HEK293 (cell line): ENCODE results near the gene ADCY10.

ENCODE experiments used
- BCL11B ChIP-seq: fragments of 450-650 bp; formaldehyde crosslinking; IDR thresholded peaks from 2 replicates; pipeline ENCODE4 v1.5.1; 2016; ENCODE audit warnings: low read depth, missing biosample characterization, missing genetic modification characterization
- IKZF3 ChIP-seq: fragments of 450-650 bp; IDR thresholded peaks from 2 replicates; pipeline ENCODE4 v1.5.0; 2018; ENCODE audit warnings: missing biosample characterization, mild to moderate bottlenecking, missing genetic modification characterization, moderate library complexity
- KLF17 ChIP-seq: fragments of 450-650 bp; formaldehyde crosslinking; IDR thresholded peaks from 2 replicates; pipeline ENCODE4 v1.5.1; 2016; ENCODE audit warnings: missing biosample characterization, missing genetic modification characterization
- KLF9 ChIP-seq: fragments of 450-650 bp; formaldehyde crosslinking; IDR thresholded peaks from 2 replicates; pipeline ENCODE4 v1.5.1; 2016; ENCODE audit warnings: missing biosample characterization, missing genetic modification characterization, low read depth
- PRDM1 ChIP-seq: fragments of 450-650 bp; formaldehyde crosslinking; IDR thresholded peaks from 2 replicates; pipeline ENCODE4; 2016; ENCODE audit warnings: missing biosample characterization, missing genetic modification characterization
- SCRT2 ChIP-seq: fragments of 450-650 bp; formaldehyde crosslinking; IDR thresholded peaks from 2 replicates; pipeline ENCODE4 v1.5.1; 2016; ENCODE audit warnings: missing biosample characterization, missing genetic modification characterization
- SP3 ChIP-seq: fragments of 450-650 bp; formaldehyde crosslinking; IDR thresholded peaks from 2 replicates; pipeline ENCODE4 v1.5.1; 2016; ENCODE audit warnings: missing biosample characterization, missing genetic modification characterization
- SP7 ChIP-seq: fragments of 450-650 bp; formaldehyde crosslinking; IDR thresholded peaks from 2 replicates; pipeline ENCODE4 v1.5.1; 2016; ENCODE audit warnings: missing biosample characterization, missing genetic modification characterization
- ZBTB1 ChIP-seq: fragments of 450-650 bp; formaldehyde crosslinking; IDR thresholded peaks from 2 replicates; pipeline ENCODE4 v1.5.1; 2016; ENCODE audit warnings: missing biosample characterization, missing genetic modification characterization
- ZBTB17 ChIP-seq: fragments of 450-650 bp; formaldehyde crosslinking; IDR thresholded peaks from 2 replicates; pipeline ENCODE4 v1.5.1; 2016; ENCODE audit warnings: missing biosample characterization, missing genetic modification characterization
- ZBTB20 ChIP-seq: fragments of 450-650 bp; formaldehyde crosslinking; IDR thresholded peaks from 2 replicates; pipeline ENCODE4 v1.5.1; 2016; ENCODE audit warnings: missing biosample characterization, missing genetic modification characterization
- ZBTB26 ChIP-seq: fragments of 450-650 bp; formaldehyde crosslinking; optimal IDR thresholded peaks from 2 replicates; pipeline ENCODE3; 2016; ENCODE audit warnings: missing biosample characterization, mild to moderate bottlenecking, missing genetic modification characterization
- ZBTB48 ChIP-seq: fragments of 450-650 bp; formaldehyde crosslinking; IDR thresholded peaks from 2 replicates; pipeline ENCODE4 v1.5.1; 2016; ENCODE audit warnings: missing biosample characterization, missing genetic modification characterization
- ZBTB8A ChIP-seq: fragments of 450-650 bp; formaldehyde crosslinking; IDR thresholded peaks from 2 replicates; pipeline ENCODE4 v1.5.1; 2016; ENCODE audit warnings: missing biosample characterization, missing genetic modification characterization
- ZNF121 ChIP-seq: fragments of 450-650 bp; formaldehyde crosslinking; IDR thresholded peaks from 2 replicates; pipeline ENCODE4 v1.5.1; 2016; ENCODE audit warnings: missing biosample characterization, missing genetic modification characterization
- ZNF248 ChIP-seq: fragments of 450-650 bp; formaldehyde crosslinking; IDR thresholded peaks from 2 replicates; pipeline ENCODE4 v1.5.1; 2017; ENCODE audit warnings: missing biosample characterization, missing genetic modification characterization
- ZNF335 ChIP-seq: fragments of 450-650 bp; formaldehyde crosslinking; conservative IDR thresholded peaks from 2 replicates; pipeline ENCODE4 v1.5.1; 2016; ENCODE audit warnings: missing biosample characterization, missing genetic modification characterization
- ZNF366 ChIP-seq: fragments of 450-650 bp; formaldehyde crosslinking; conservative IDR thresholded peaks from 2 replicates; pipeline ENCODE4 v1.5.1; 2016; ENCODE audit warnings: missing biosample characterization, missing genetic modification characterization
- ZNF501 ChIP-seq: fragments of 450-650 bp; formaldehyde crosslinking; IDR thresholded peaks from 2 replicates; pipeline ENCODE4 v1.5.1; 2016; ENCODE audit warnings: missing biosample characterization, missing genetic modification characterization
- ZNF513 ChIP-seq: fragments of 450-650 bp; IDR thresholded peaks from 2 replicates; pipeline ENCODE4 v1.5.1; 2018; ENCODE audit warnings: missing biosample characterization, missing genetic modification characterization
- ZNF600 ChIP-seq: fragments of 450-650 bp; formaldehyde crosslinking; IDR thresholded peaks from 2 replicates; pipeline ENCODE4 v1.5.1; 2016; ENCODE audit warnings: missing biosample characterization, missing genetic modification characterization
- ZNF624 ChIP-seq: fragments of 450-650 bp; formaldehyde crosslinking; IDR thresholded peaks from 2 replicates; pipeline ENCODE4 v1.5.1; 2017; ENCODE audit warnings: missing biosample characterization, missing genetic modification characterization
- ZNF692 ChIP-seq: fragments of 450-650 bp; formaldehyde crosslinking; IDR thresholded peaks from 2 replicates; pipeline ENCODE4 v1.5.1; 2016; ENCODE audit warnings: missing biosample characterization, missing genetic modification characterization
- ZNF76 ChIP-seq: fragments of 450-650 bp; formaldehyde crosslinking; IDR thresholded peaks from 2 replicates; pipeline ENCODE4; 2016; ENCODE audit warnings: low read depth, missing biosample characterization, missing genetic modification characterization, borderline replicate concordance
- ZNF768 ChIP-seq: fragments of 450-650 bp; formaldehyde crosslinking; IDR thresholded peaks from 2 replicates; pipeline ENCODE4 v1.5.1; 2018; ENCODE audit warnings: missing biosample characterization, mild to moderate bottlenecking, missing genetic modification characterization
- ZNF777 ChIP-seq: fragments of 450-650 bp; formaldehyde crosslinking; IDR thresholded peaks from 2 replicates; pipeline ENCODE4 v1.5.1; 2017; ENCODE audit warnings: missing biosample characterization, missing genetic modification characterization, borderline replicate concordance
- ZNF792 ChIP-seq: fragments of 450-650 bp; formaldehyde crosslinking; IDR thresholded peaks from 2 replicates; pipeline ENCODE4 v1.5.1; 2016; ENCODE audit warnings: missing biosample characterization, missing genetic modification characterization

ADCY10 gene

GRCh38 chr1:167819849-167820683 lies 93.9 kb downstream of the ADCY10 start (continued):
- TF ChIP-seq ZNF121 (no peak), SCRT2 (tag by site-specific recombination) (no peak), BCL11B (tag by site-specific recombination) (no peak), ZBTB1 (no peak), ZBTB48 (tag by site-specific recombination) (0 out of 2 replicates have a peak, but pooled peaks have one; percentile 51), SP7 (tag by site-specific recombination) (peak; percentile 46; the same call in 1 of the 2 replicates), ZBTB8A (tag by site-specific recombination) (peak; percentile 54; the same call in 1 of the 2 replicates), ZNF366 (tag by site-specific recombination) (peak; percentile 62), ZNF600 (tag by site-specific recombination) (peak; percentile 80), KLF17 (0 out of 2 replicates have a peak, but pooled peaks have one; percentile 19), PRDM1 (peak; percentile 59; the same call in 1 of the 2 replicates), ZNF248 (no peak), ZNF501 (0 out of 2 replicates have a peak, but pooled peaks have one; percentile 53), SP3 (tag by site-specific recombination) (peak; percentile 50; the same call in 1 of the 2 replicates), ZNF768 (no peak), KLF9 (peak; percentile 82), ZNF692 (tag by site-specific recombination) (peak; percentile 96), ZNF76 (peak; percentile 52; the same call in 1 of the 2 replicates), IKZF3 (tag by site-specific recombination) (peak; percentile 74), ZBTB26 (tag by site-specific recombination) (peak; percentile 28), ZNF335 (tag by site-specific recombination) (peak; percentile 72), ZNF792 (tag by site-specific recombination) (no peak), ZNF513 (peak; percentile 40), ZBTB17 (tag by site-specific recombination) (peak; percentile 88), ZNF777 (no peak), ZNF624 (tag by site-specific recombination) (no peak), ZBTB20 (tag by site-specific recombination) (peak; percentile 49; the same call in 1 of the 2 replicates)
